Measurements from ENCODE around the gene SKOR2.

SKOR2 gene

GRCh38 chr18:47254341-47254939 lies 3.0 kb upstream of the SKOR2 start:
- peak; percentile 20 to 67 (median 44) for DNase-seq

- no peak for DNase-seq
These were observed 1.7 kb upstream of the SKOR2 start for GRCh38 chr18:47253101-47253654.

- DNase-seq = no peak
These were observed 941 bp downstream of the SKOR2 start for GRCh38 chr18:47250391-47251046.

GRCh38 chr18:47249314-47249981 lies 2.0 kb downstream of the SKOR2 start:
- DNase-seq = no peak

- DNase-seq = no peak
These were observed 2.7 kb downstream of the SKOR2 start for GRCh38 chr18:47248604-47249313.

- DNase-seq = no peak
These were observed 3.3 kb downstream of the SKOR2 start for GRCh38 chr18:47248115-47248603.

GRCh38 chr18:47247416-47248114 lies 3.9 kb downstream of the SKOR2 start:
- peak in 3 of 4 experiments; percentile 7 to 41 (median 19) for DNase-seq

- no peak for DNase-seq
These were observed 4.4 kb downstream of the SKOR2 start for GRCh38 chr18:47247036-47247415.

- DNase-seq = no peak
These were observed 5.2 kb downstream of the SKOR2 start for GRCh38 chr18:47246027-47246971.

- no peak for DNase-seq
These were observed 7.4 kb downstream of the SKOR2 start for GRCh38 chr18:47244086-47244485.

GRCh38 chr18:47235096-47235495 lies 16.4 kb downstream of the SKOR2 start:
- DNase-seq = no peak

- no peak for DNase-seq
These were observed 24.8 kb downstream of the SKOR2 start for GRCh38 chr18:47226660-47227059.

- DNase-seq = peak; percentile 29 to 53 (median 35)
These were observed 35.8 kb downstream of the SKOR2 start for GRCh38 chr18:47215554-47216138.

- DNase-seq = no peak
These were observed 42.3 kb downstream of the SKOR2 start for GRCh38 chr18:47209171-47209570.

GRCh38 chr18:47206945-47207637 lies 44.4 kb downstream of the SKOR2 start:
- DNase-seq = no peak

GRCh38 chr18:47204908-47205522 lies 46.4 kb downstream of the SKOR2 start:
- DNase-seq = peak; percentile 65 to 76 (median 70)

GRCh38 chr18:47203626-47204464 lies 47.6 kb downstream of the SKOR2 start:
- no peak for DNase-seq

- peak in 2 of 4 experiments; percentile 14 to 24 for DNase-seq
These were observed 55.5 kb downstream of the SKOR2 start for GRCh38 chr18:47195961-47196360.
